CD4-positive, alpha-beta T cell treated with Interleukin-15 for 1 hour (primary cell): ENCODE measurements around the gene JMJD7.
A peak's percentile ranks its signal among the peaks of the same experiment; 100 is the strongest.

Source experiments
- DNase-seq: peaks from one replicate; pipeline ENCODE4 v3.0.0-alpha.2; 2020

Gene JMJD7

DNA sequence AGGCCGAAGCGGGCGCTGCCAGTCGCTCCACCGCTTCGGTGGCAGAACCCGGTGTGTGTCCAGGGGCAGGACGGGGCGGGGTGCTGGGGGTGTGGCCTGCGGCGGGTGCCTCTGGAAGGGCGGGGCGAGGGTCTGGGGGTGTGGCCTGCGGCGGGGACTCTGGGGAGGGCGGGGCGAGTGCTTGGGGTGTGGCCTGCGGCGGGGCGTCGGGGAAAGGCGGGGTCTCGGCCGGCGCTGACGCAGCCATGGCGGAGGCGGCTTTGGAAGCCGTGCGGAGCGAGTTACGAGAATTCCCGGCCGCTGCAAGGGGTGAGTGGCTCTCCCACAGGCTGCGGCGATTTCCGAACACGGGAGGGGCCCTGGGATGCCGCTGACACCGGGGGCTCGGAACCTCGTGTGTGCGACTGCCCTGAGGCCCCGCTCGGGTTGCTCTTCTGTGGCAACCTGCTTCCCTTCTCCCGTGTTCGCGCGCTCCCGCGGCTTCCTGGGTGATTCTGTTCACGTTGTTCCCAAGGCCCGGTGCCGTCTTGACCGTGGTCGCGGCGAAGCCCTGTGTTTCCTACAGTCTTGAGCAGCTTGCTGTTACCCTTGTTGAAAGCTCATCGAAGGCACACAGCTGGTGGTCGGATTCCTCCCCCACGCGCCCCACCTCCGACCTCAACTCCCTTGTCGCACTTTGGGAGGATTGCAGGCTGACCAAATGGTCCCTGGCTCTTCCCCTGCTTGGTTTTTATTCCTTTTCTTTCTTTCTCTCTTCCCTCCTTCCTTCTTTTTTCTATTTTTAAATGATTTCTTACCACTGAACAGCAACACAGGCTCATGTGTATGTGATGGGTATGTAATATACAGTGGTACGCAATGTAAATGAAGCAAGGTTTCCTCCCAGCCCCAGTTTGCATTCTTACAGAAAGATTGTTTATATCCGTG, at the start of gene JMJD7:
TSS of gene JMJD7 (plus strand) at position 213 of the 927 bp plus-strand sequence. CDS start at position 246, 33 bp downstream.
- peak; percentile 89 for DNase-seq

- no peak for DNase-seq
Measured at GRCh38 chr15:41778521-41778920, 49.4 kb upstream of the JMJD7 start.

- DNase-seq = no peak
Measured at GRCh38 chr15:41779662-41780157, 48.2 kb upstream of the JMJD7 start.

- DNase-seq = no peak
Measured at GRCh38 chr15:41780266-41780665, 47.6 kb upstream of the JMJD7 start.

DNA sequence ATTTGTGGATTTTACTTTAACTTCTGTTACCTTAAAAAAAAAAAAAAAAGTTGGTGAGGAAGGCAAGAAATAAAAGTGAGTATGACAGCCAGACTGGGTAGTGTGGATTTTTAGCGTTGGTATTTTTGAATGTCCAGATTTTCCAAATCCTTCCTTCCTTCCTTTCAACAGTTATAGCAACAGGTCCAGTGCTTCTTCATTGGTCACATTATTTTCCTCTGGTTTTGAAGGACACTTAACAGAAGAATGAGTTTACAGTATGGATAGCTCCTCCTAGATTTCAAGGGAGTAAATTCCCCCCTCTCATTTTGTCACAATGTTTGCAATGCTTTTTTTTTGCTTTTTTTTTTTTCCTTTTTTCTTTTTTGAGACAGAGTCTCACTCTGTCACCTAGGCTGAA, 47.2 kb upstream of the JMJD7 start:
- DNase-seq = no peak

DNA sequence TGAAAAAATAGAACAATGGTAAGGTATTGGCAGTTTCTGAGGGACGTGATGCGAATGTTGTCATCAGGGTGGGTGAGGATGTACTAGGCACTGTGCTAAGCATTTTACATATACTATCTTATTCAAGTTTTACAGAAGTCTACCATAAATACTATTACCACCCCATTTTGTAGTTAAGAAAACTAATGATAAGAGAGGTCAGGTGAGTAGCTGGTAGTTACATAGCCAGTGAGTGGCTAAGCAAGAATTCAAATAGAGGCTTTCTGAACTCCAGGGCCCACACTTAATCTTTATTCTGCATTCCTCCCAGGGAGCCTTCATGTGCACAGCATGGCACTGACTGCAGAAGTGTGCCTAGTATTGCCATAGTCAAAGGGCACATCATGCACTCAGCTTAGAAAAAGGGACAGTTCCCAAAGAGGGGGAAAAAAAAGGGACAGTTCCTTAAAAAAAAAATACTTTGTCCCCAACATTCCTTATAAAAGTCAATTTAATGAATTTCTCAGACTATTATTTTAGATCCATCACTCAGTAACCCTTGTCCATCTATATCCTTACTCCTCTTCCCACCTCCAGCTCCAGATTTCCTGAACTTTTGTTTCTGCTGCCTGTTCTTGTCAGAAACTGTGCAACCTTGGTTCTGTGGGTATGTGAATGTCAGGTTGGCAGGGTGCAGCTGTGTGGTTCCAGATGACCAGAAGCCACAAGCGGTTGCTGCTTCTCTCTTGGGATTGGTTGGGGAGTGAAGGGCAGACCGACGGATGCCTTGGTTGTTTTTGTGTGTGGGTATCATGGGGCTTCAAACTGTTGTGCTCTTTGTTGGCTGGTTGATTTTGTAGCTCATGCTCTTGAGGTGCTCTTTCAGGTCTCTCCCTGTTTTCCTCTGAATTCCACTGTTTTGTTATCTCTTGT, 45.3 kb upstream of the JMJD7 start:
- DNase-seq = no peak

GRCh38 chr15:41783296-41783695, 44.6 kb upstream of the JMJD7 start:
- DNase-seq = no peak

DNA sequence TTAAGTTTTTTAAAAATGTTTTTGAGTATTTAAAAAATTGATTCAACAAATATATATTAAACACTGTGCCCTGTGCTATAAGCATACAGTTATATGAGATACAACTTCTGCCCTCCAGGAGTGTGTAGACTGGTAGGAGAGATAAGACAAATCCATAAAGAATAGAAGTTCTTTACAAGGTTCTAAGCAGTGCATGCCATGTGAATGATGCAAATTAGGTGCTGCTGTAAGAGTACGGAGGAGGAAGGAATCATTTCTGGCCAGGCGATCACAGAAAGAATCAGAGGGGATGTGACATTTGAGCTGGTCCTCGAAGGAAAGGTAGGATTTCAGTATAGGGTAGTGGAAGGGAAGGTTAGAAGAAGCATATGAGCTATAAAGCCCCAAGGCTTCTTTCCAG, 39.6 kb upstream of the JMJD7 start:
- DNase-seq = no peak

GRCh38 chr15:41789236-41789635, 38.7 kb upstream of the JMJD7 start:
- no peak for DNase-seq

- no peak for DNase-seq
Measured at GRCh38 chr15:41789662-41790061, 38.2 kb upstream of the JMJD7 start.

- DNase-seq = no peak
Measured at GRCh38 chr15:41790169-41790568, 37.7 kb upstream of the JMJD7 start.

DNA sequence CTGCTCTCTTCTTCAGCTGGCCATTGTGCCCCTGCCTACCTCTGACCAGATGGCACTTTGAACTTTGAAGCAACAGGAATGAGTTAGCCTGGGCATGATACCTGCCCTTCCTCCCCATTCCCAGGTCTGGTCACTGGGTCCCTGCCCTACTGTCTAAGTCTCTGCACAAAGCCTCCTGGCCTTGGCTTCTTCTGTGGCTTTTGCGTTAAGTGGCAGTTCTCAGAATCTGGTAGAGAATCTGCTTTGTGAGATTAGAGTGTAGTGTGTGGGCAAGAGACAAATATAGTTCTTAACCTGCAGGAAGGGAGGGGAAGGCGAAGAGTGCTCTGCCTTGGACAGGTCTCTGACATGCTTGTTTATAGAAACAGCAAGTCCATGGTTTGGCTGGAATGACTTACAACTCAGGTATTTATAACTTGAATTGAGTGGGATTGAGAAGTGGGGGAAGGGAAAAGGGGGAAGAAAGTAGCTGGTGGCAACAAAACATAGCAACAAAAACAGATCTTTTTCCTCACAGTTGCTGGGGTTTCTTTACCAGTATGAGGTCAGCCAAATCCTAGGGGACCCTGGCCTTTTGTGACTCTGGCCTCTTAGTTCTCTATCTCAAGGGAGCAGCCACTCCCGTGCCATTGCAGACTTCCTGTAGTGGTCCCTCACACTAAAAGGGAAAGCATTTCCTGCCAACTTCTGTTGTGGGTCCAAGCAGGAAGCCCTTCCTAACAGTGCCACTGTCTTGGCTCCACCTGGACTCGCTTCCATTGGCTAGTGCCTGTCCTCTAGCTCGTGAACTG, 36.9 kb upstream of the JMJD7 start:
- DNase-seq = no peak

DNA sequence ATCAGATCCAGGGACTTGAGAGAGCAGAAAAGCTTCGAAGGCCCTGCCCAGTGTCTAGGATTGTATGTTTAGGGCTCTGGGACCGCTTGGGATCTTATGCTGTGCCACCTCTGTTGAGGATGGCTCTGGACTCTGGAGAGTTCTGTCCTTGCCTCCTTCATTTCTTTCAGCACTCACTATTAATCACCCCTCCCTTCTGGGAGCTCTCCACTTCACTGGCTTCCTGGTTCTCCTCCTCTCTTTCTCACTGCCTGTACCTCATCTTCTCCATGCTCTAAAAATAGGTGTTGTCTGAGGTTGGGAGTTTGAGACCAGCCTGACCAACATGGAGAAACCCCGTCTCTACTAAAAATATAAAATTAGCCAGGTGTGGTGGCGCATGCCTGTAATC, 36.4 kb upstream of the JMJD7 start:
- no peak for DNase-seq

GRCh38 chr15:41792000-41792637, 35.8 kb upstream of the JMJD7 start:
- DNase-seq = no peak

GRCh38 chr15:41794081-41794480, 33.8 kb upstream of the JMJD7 start:
- no peak for DNase-seq

- DNase-seq = no peak
Measured at GRCh38 chr15:41795996-41796856, 31.7 kb upstream of the JMJD7 start.

- DNase-seq = no peak
Measured at GRCh38 chr15:41797201-41797944, 30.5 kb upstream of the JMJD7 start.

- DNase-seq = no peak
Measured at GRCh38 chr15:41798607-41799487, 29.0 kb upstream of the JMJD7 start.

- no peak for DNase-seq
Measured at GRCh38 chr15:41799488-41799805, 28.4 kb upstream of the JMJD7 start.

GRCh38 chr15:41801185-41801584, 26.7 kb upstream of the JMJD7 start:
- no peak for DNase-seq
